K562 (cell line): Measurements from ENCODE around the gene PDZRN4. TPM values are rescaled to one million over a fixed set of nuclear protein-coding genes. Genes with fewer than 3 reads are reported as not detected.

Experiments
- ATAC-seq: fragments of 200-7000 bp; cut with Tn5 transposase; 3 replicates; pipeline ENCODE4 v1.9.1; 2020; ENCODE audit warnings: moderate library complexity
- BruUV-seq: library from RNA; stranded (reverse); fragments of 400-500 nt; replicated peaks from 2 replicates; lab custom pipeline; 2021; lab: Mats Ljungman, UMichigan
- CTCF ChIA-PET: fragments of 300-600 bp; formaldehyde crosslinking; extraction: SDS; loops from one replicate; lab custom pipeline; 2021; ENCODE audit warnings: low intra/inter-chr PET ratio; lab: Yijun Ruan, JAX
- POLR2A ChIA-PET: fragments of 300-600, 350-650 bp; sonication (Branson Sonifier 250); formaldehyde crosslinking; extraction: SDS; loops from one replicate; lab custom pipeline; 2021; ENCODE audit warnings: antibody characterized with exemption, inconsistent platforms; lab: Yijun Ruan, JAX
- DNase-seq, 4 experiments: peaks; one replicate each; pipeline versions ENCODE4 v3.0.0 to v3.0.0-alpha.2; 2011 to 2018; ENCODE audit warnings: low spot score in 3 of 4, mixed read lengths in 3 of 4; ENCODE audit errors: extremely low read depth in 1 of 4
- FAIRE-seq: peaks from 2 replicates; lab custom pipeline; 2011; peaks lifted over from hg19 to GRCh38; lab: Jason Lieb, UNC
- H2AFZ ChIP-seq: 2 replicates; pipeline ENCODE4 v1.6.0; 2011; ENCODE audit warnings: low read depth, low read length, control low read depth, inconsistent platforms
- H3K27ac ChIP-seq: fragments of 200-600 bp; 3 replicates; pipeline ENCODE4 v1.8.0; 2011; ENCODE audit warnings: low read depth, mild to moderate bottlenecking, control low read depth, inconsistent platforms, low read length, moderate library complexity, mixed read lengths; ENCODE audit errors: extremely low read depth
- H3K27me3 ChIP-seq, 2 experiments: fragments of 300-600 bp in 1 of 2; 2 replicates in 1 of 2; 3 replicates in 1 of 2; pipeline versions ENCODE4 v1.6.0 to v1.8.0; 2011; ENCODE audit warnings: inconsistent platforms in 2 of 2, low read length in 2 of 2, mild to moderate bottlenecking in 1 of 2, mixed read lengths in 1 of 2, moderate library complexity in 1 of 2; ENCODE audit not compliant: control insufficient read depth in 2 of 2, insufficient read depth in 2 of 2
- H3K36me3 ChIP-seq: fragments of 300-600 bp; 3 replicates; pipeline ENCODE4 v1.8.0; 2011; ENCODE audit warnings: mild to moderate bottlenecking, low read length, inconsistent platforms; ENCODE audit not compliant: control insufficient read depth, insufficient read depth
- H3K4me1 ChIP-seq, 2 experiments: fragments of 200-600 bp in 1 of 2; replicated peaks in 1 of 2; 2 replicates in 1 of 2; 3 replicates in 1 of 2; pipeline versions ENCODE4 v1.5.1 to v1.8.0; 2011; ENCODE audit warnings: inconsistent platforms in 2 of 2, low read length in 2 of 2, mild to moderate bottlenecking in 1 of 2, mixed read lengths in 1 of 2, moderate library complexity in 1 of 2; ENCODE audit not compliant: control insufficient read depth in 2 of 2, insufficient read depth in 2 of 2
- H3K4me2 ChIP-seq: 2 replicates; pipeline ENCODE4 v1.6.1; 2011; ENCODE audit warnings: low read length, control low read depth, inconsistent platforms, mixed read lengths; ENCODE audit not compliant: insufficient read depth
- H3K4me3 ChIP-seq: fragments of 200-600 bp; sonication (generic), shearing (Covaris generic); 2 replicates; pipeline ENCODE4 v1.5.1; 2016; ENCODE audit warnings: control low read depth, inconsistent platforms
- H3K79me2 ChIP-seq: fragments of 200-600 bp; 3 replicates; pipeline ENCODE4 v1.8.0; 2011; ENCODE audit warnings: low read length, inconsistent platforms; ENCODE audit not compliant: control insufficient read depth, insufficient read depth
- H3K9ac ChIP-seq, 2 experiments: 2 replicates each; pipeline versions ENCODE4 v1.6.0 to v1.6.1; 2011; ENCODE audit warnings: low read depth in 2 of 2, low read length in 2 of 2, control low read depth in 1 of 2, inconsistent platforms in 1 of 2, mild to moderate bottlenecking in 1 of 2, mixed read lengths in 1 of 2; ENCODE audit not compliant: insufficient read depth in 1 of 2
- H3K9me1 ChIP-seq: one replicate; pipeline ENCODE4 v1.6.0; 2011; ENCODE audit warnings: inconsistent platforms, mild to moderate bottlenecking, low read length, moderate library complexity; ENCODE audit not compliant: control insufficient read depth, insufficient read depth
- H3K9me3 ChIP-seq: replicated peaks from 2 replicates; pipeline ENCODE4 v1.5.1; 2011; ENCODE audit warnings: low read depth, low read length, inconsistent platforms; ENCODE audit not compliant: control insufficient read depth, insufficient read depth
- H4K20me1 ChIP-seq: replicated peaks from 2 replicates; pipeline ENCODE4 v1.6.1; 2011; ENCODE audit warnings: low read length, inconsistent platforms, mixed read lengths; ENCODE audit not compliant: control insufficient read depth, insufficient read depth
- FOSL1 ChIP-seq: fragments of 200-800 bp; sonication (Bioruptor generic); conservative IDR thresholded peaks from 2 replicates; pipeline ENCODE4 v1.6.1; 2016; ENCODE audit warnings: missing genetic modification characterization, missing compliant biosample characterization
- GTF2E2 ChIP-seq: fragments of 200-800 bp; sonication (Bioruptor generic); IDR thresholded peaks from 2 replicates; pipeline ENCODE4 v1.6.1; 2016; ENCODE audit warnings: missing genetic modification characterization, missing compliant biosample characterization
- L3MBTL2 ChIP-seq: fragments of 450-650 bp; IDR thresholded peaks from 2 replicates; pipeline ENCODE4 v1.6.1; 2016; ENCODE audit warnings: mild to moderate bottlenecking, moderate library complexity
- NCOA6 ChIP-seq: fragments of 450-650 bp; IDR thresholded peaks from 2 replicates; pipeline ENCODE4 v1.6.1; 2017; ENCODE audit warnings: mild to moderate bottlenecking
- RB1 ChIP-seq: fragments of 450-650 bp; IDR thresholded peaks from 2 replicates; pipeline ENCODE4 v1.6.1; 2017; ENCODE audit warnings: low read depth, mild to moderate bottlenecking
- SRSF9 ChIP-seq: fragments of 200-400 bp; formaldehyde crosslinking; IDR thresholded peaks from 2 replicates; pipeline ENCODE4 v1.6.1; 2017; ENCODE audit warnings: low read depth, low read length, borderline replicate concordance
- ZNF311 ChIP-seq: fragments of 250-450 bp; sonication (Bioruptor Pico); IDR thresholded peaks from 2 replicates; pipeline ENCODE4 v1.4.0; 2020; ENCODE audit warnings: mild to moderate bottlenecking, moderate library complexity
- WGBS: fragments of 100-300 bp; shearing (Covaris generic); methylation state at CpG from one replicate; pipeline ENCODE4 v1.1.6; 2016; ENCODE audit warnings: low coverage, mixed read lengths; ENCODE audit not compliant: insufficient coverage; ENCODE audit errors: missing lambda C conversion rate; 5-methylcytosine and 5-hydroxymethylcytosine counted together
- in situ Hi-C: fragments of 300-500 bp; cut with MboI; formaldehyde crosslinking; loops from 4 replicates; pipeline ENCODE4 v1.15.0; 2018; ENCODE audit warnings: inconsistent platforms, mixed read lengths
- intact Hi-C: fragments of 100-400 bp; cut with micrococcal nuclease; formaldehyde crosslinking; loops from 2 replicates; pipeline ENCODE4 v1.14.2; 2022
- polyA plus RNA-seq, 8 experiments: library from polyadenylated mRNA; depleted of rRNA in 4 of 8; stranded (reverse) in 5 of 8; unstranded in 3 of 8; fragments of >200 nt; fragmentation: Nextera tagmentation in 2 of 8; fragmentation: Illumina TruSeq in 1 of 8; extraction: Ambion mirVana in 2 of 8; extraction: Trizol in 1 of 8; gene quantifications; 2 replicates each; pipeline versions ENCODE4 v1.2.1 to v1.2.3, GENCODE V29; 2011 to 2014; ENCODE audit warnings: inconsistent platforms in 1 of 8, missing spikeins in 1 of 8
- total RNA-seq, 7 experiments: library from RNA; depleted of rRNA in 6 of 7; stranded (reverse); fragments of >200 nt in 6 of 7; fragmentation: Illumina TruSeq in 2 of 7; extraction: Trizol in 2 of 7; gene quantifications; 2 replicates each; pipeline versions ENCODE4 v1.2.1 to v1.2.3, GENCODE V29; 2011 to 2021; ENCODE audit warnings: low replicate concordance in 1 of 7

PDZRN4 gene
- total and polyA plus RNA-seq, 9 of the 15 experiments (the other 6 are each of a cell fraction or from before 2014, with no cell fraction given), result not detected

- H4K20me1 ChIP-seq, result no peaks in the 10 kb centered on the region
- BruUV-seq, result no TSS peak
- no peaks in the 10 kb centered on the region for H3K27me3 ChIP-seq
- in situ Hi-C loops, result no loop called here
- no peaks in the 10 kb centered on the region for H3K4me1 ChIP-seq
- no peak for DNase-seq
- FAIRE-seq, result no peak
- no peaks in the 10 kb centered on the region for H3K79me2 ChIP-seq
- no peak overlapping the region for H3K4me3 ChIP-seq
- H3K36me3 ChIP-seq, result no peaks in the 10 kb centered on the region
- intact Hi-C loops, result no loop called here
- ChIA-PET POLR2A (no interaction called here), CTCF (no interaction called here)
- H3K9me3 ChIP-seq, result no peaks in the 10 kb centered on the region
- ATAC-seq, result no peak
- no peaks in the 10 kb centered on the region for H3K9me1 ChIP-seq
- H3K27ac ChIP-seq, result no peak overlapping the region
- no peak overlapping the region for H3K9ac ChIP-seq
- WGBS, result 3% methylated on average over 6 of the region's 6 CpGs
- TF ChIP-seq NCOA6, result no peak
- no peak for TF ChIP-seq RB1
- no peak for TF ChIP-seq FOSL1 (tag)
- TF ChIP-seq GTF2E2, result no peak
- H3K4me2 ChIP-seq, result no peak overlapping the region
- no peak overlapping the region for H2AFZ ChIP-seq
These were observed 264.8 kb downstream of the PDZRN4 start for GRCh38 chr12:41452838-41453407.

- Histone ChIP-seq H3K9ac (no peak overlapping the region), H3K4me3 (no peak overlapping the region), H4K20me1 (no peaks in the 10 kb centered on the region), H3K79me2 (no peaks in the 10 kb centered on the region), H3K36me3 (no peaks in the 10 kb centered on the region), H3K4me2 (no peak overlapping the region), H3K9me3 (no peaks in the 10 kb centered on the region), H3K27ac (no peak overlapping the region), H3K9me1 (no peaks in the 10 kb centered on the region), H3K4me1 (no peaks in the 10 kb centered on the region), H2AFZ (no peak overlapping the region), H3K27me3 (no peaks in the 10 kb centered on the region)
- CTCF ChIA-PET, result no interaction called here
- DNase-seq, result no peak
- no peak for ATAC-seq
- WGBS, result 2% methylated on average over 4 of the region's 4 CpGs
- in situ Hi-C loops (no loop called here), intact Hi-C loops (no loop called here)
- no TSS peak for BruUV-seq
- FAIRE-seq, result no peak
- TF ChIP-seq ZNF311 (CRISPR knock-in tag), result no peak
- no peak for TF ChIP-seq SRSF9
- TF ChIP-seq L3MBTL2, result no peak
- POLR2A ChIA-PET, result no interaction called here
These were observed 265.3 kb downstream of the PDZRN4 start for GRCh38 chr12:41453409-41453808.
